ENCODE measurements around the gene NXNL2. TPM values are rescaled to one million over a fixed set of nuclear protein-coding genes. Genes with fewer than 3 reads are reported as not detected.

Gene NXNL2
- total and polyA plus RNA-seq, 8 donors: 0.43 to 1.1 TPM; not detected in 6

DNA sequence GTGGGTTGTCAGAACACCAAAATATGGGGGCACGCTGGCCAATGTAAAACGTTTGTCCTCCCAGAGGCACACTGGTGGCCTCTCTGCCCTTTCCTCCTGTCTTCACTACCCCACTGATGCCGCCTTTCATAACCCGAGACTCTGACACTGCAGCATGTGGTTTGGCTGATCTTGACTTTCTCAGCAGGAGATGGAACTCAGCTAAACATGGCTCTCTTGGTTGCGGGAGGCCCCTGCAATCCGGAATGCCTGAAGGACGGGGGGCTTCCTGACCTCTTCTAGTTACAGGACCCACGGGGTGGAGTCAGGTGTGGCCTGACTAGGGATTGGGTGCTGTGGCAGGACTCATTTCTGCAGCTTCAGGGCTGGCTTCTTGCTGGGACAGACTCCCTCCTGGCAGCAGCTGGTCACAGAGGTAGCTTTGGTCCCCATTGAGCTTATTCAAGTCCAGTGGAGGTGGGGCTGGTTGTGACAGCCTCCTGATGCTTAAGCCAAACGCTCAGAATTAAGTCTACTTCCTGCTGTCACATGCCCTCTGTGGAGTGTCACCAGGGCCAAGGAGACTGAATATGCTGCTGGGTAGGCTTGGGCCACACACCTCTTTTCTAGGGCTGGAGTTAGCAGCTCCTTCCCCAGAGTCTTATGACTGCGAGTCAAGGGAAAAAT lies 44.2 kb downstream of the NXNL2 start:
- 77 to 82% (median 79%) methylated on average over 10 of the region's 10 CpGs for WGBS, 5 donors
- Histone ChIP-seq H3K27me3 (no peaks in the 10 kb centered on the region), H3K36me3 (no peaks in the 10 kb centered on the region), H3K4me3 (no peak overlapping the region), H3K4me1 (peaks cover 1 to 16% (median 7%) of the 10 kb centered on the region in 4 donors), H3K27ac (no peak overlapping the region), H3K9me3 (no peaks in the 10 kb centered on the region)
- intact Hi-C loops (cut with DNase I; ENCODE audit: low total_unique reads): loop anchor here (10.0 kb wide), 1 partner anchor 474 kb away; no protein-coding TSS in a partner anchor
- TF ChIP-seq EP300 (IDR thresholded peaks at IDR 0.05) (no peak), POLR2AphosphoS5 (IDR thresholded peaks at IDR 0.05) (no peak), POLR2A (IDR thresholded peaks at IDR 0.05) (no peak)
- TF ChIP-seq, protein P1, sequence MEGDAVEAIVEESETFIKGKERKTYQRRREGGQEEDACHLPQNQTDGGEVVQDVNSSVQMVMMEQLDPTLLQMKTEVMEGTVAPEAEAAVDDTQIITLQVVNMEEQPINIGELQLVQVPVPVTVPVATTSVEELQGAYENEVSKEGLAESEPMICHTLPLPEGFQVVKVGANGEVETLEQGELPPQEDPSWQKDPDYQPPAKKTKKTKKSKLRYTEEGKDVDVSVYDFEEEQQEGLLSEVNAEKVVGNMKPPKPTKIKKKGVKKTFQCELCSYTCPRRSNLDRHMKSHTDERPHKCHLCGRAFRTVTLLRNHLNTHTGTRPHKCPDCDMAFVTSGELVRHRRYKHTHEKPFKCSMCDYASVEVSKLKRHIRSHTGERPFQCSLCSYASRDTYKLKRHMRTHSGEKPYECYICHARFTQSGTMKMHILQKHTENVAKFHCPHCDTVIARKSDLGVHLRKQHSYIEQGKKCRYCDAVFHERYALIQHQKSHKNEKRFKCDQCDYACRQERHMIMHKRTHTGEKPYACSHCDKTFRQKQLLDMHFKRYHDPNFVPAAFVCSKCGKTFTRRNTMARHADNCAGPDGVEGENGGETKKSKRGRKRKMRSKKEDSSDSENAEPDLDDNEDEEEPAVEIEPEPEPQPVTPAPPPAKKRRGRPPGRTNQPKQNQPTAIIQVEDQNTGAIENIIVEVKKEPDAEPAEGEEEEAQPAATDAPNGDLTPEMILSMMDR (IDR thresholded peaks at IDR 0.05): no peak
- no peak for DNase-seq

DNA sequence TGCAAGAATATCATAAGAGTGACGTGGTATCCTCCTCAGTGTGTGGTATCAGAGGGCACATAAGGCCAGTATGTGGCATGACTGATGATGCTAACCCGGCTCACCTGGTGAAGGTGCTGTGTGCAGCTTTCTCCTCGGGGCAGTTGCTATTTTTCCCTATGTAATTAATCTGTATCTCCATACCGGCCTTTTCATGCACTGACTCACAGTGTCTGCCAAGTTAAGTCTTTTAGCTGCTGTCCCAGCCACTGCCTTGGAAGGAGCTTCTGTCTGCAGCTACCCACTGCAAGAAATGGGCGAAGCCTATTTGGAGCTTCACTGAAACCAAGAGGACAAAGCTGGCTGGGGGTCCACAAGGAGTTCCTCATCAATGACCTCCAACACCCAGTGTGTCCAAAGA lies 46.0 kb downstream of the NXNL2 start:
- H3K36me3 ChIP-seq: no peaks in the 10 kb centered on the region
- intact Hi-C loops (cut with DNase I; ENCODE audit: low total_unique reads): no loop called here
- H3K9me3 ChIP-seq: no peaks in the 10 kb centered on the region
- H3K27ac ChIP-seq: no peak overlapping the region
- no peak for TF ChIP-seq POLR2A (IDR thresholded peaks at IDR 0.05)
- TF ChIP-seq, protein P1 (IDR thresholded peaks at IDR 0.05): no peak
- TF ChIP-seq EP300 (IDR thresholded peaks at IDR 0.05): no peak
- no peak for TF ChIP-seq POLR2AphosphoS5 (IDR thresholded peaks at IDR 0.05)
- no peaks in the 10 kb centered on the region for H3K27me3 ChIP-seq
- H3K4me3 ChIP-seq: no peak overlapping the region
- WGBS, 5 donors: 57 to 71% (median 65%) methylated on average over 5 of the region's 5 CpGs
- H3K4me1 ChIP-seq: peaks cover 5 to 25% (median 10%) of the 10 kb centered on the region in 4 donors
- no peak for DNase-seq

DNA sequence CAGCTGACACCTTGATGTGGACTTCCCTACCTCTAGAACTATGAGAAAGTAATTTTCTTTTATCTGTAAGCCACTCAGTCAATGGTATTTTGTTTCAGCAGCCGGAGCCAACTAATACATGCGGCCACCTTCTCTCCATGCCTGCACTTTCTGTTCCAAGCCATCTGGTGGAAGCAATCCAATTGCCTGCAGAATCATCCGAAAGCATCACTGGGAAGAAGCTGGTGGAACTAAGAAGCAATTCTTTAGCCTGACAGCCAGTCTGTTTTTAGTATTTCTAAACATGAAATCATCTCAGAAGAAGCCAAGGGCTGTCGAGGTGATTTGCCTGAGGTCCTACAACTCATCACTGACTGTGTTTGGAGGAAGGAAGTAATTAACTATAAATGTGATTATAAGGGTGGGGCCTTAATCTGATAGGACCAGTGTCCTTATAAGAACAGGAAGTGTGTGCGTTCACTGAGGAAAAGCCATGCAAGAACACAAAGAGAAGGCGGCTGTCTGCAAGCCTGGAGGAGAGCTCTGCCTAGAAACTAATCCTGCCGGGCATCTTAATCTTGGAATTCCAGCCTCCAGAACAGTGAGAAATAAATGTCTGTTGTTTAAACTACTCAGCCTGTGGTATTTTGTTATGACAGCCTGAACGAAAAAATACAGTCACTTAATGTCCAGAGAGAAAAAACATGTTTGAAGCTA lies 49.1 kb downstream of the NXNL2 start:
- Histone ChIP-seq H3K9me3 (no peaks in the 10 kb centered on the region), H3K36me3 (no peaks in the 10 kb centered on the region), H3K27ac (peak overlapping the region in 2 of 5 donors; percentile 48 to 59), H3K27me3 (no peaks in the 10 kb centered on the region), H3K4me1 (peaks cover 0 to 17% (median 5%) of the 10 kb centered on the region in 4 donors), H3K4me3 (no peak overlapping the region)
- intact Hi-C loops (cut with DNase I; ENCODE audit: low total_unique reads): no loop called here
- no peak for DNase-seq
- WGBS, 5 donors: 38 to 53% (median 44%) methylated on average over 8 of the region's 8 CpGs
- no peak for TF ChIP-seq EP300 (IDR thresholded peaks at IDR 0.05)
- peak in 2 of 3 donors; percentile 1 to 44 for TF ChIP-seq POLR2AphosphoS5 (IDR thresholded peaks at IDR 0.05)

DNA sequence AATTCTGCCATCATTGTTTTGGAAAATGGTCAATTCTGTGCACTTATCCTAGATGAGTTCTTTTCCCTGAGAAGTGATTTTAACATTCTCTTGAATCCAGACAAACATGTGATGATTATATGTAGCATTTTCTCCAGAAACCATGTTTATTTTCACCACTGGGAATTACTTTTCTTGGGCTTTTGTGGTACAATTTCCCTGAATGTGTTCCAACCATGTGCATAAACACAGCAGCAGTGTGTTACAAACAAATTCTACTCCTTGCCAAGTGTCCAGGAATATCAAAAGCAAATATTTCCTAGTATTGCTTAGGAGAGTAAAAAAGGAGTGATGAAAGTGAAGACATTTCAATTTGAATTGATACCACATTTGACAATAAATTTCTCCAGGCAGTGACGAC lies 50.4 kb downstream of the NXNL2 start:
- no peak for DNase-seq
- intact Hi-C loops (cut with DNase I; ENCODE audit: low total_unique reads): no loop called here
- no peaks in the 10 kb centered on the region for H3K27me3 ChIP-seq
- no peak overlapping the region for H3K27ac ChIP-seq
- no peaks in the 10 kb centered on the region for H3K36me3 ChIP-seq
- H3K4me3 ChIP-seq: no peak overlapping the region
- 73 to 86% (median 79%) methylated on average over 1 of the region's 1 CpG for WGBS, 5 donors
- TF ChIP-seq, protein P1 (IDR thresholded peaks at IDR 0.05): no peak
- TF ChIP-seq POLR2AphosphoS5 (IDR thresholded peaks at IDR 0.05): no peak
- TF ChIP-seq POLR2A (IDR thresholded peaks at IDR 0.05): no peak
- TF ChIP-seq EP300 (IDR thresholded peaks at IDR 0.05): no peak
- H3K9me3 ChIP-seq: no peaks in the 10 kb centered on the region
- peaks cover 0 to 17% (median 5%) of the 10 kb centered on the region in 4 donors for H3K4me1 ChIP-seq
